H1 (cell line): ENCODE results near the gene OXA1L. TPM values are rescaled to one million over a fixed set of nuclear protein-coding genes. Genes with fewer than 3 reads are reported as not detected.

Source experiments
- ASH2L ChIP-seq: fragments of 200-600, 300-600 bp; sonication (generic); IDR thresholded peaks from one replicate; pipeline ENCODE4 v1.7.1; 2017; ENCODE audit warnings: low read length
- BCL11A ChIP-seq, 2 experiments: IDR thresholded peaks; one replicate each; pipeline ENCODE4 v1.6.1; 2011; ENCODE audit warnings: low read depth in 2 of 2, low read length in 2 of 2, mild to moderate bottlenecking in 2 of 2
- CBX8 ChIP-seq: fragments of 300-800, 300-1000 bp; sonication (generic); IDR thresholded peaks from 2 replicates; pipeline ENCODE4 v1.7.1; 2016; ENCODE audit warnings: low read depth, low read length, borderline replicate concordance
- CHD1 ChIP-seq: IDR thresholded peaks from 2 replicates; pipeline ENCODE4 v1.6.1; 2012; ENCODE audit warnings: low read depth, low read length, improper control_type of control experiment
- CHD2 ChIP-seq: IDR thresholded peaks from 2 replicates; pipeline ENCODE4 v1.6.1; 2012; ENCODE audit warnings: low read length, improper control_type of control experiment
- EGR1 ChIP-seq: IDR thresholded peaks from 2 replicates; pipeline ENCODE4 v1.6.1; 2011; ENCODE audit warnings: low read depth, low read length, borderline replicate concordance
- FOSL1 ChIP-seq: IDR thresholded peaks from 2 replicates; pipeline ENCODE4 v1.6.1; 2011; ENCODE audit warnings: mild to moderate bottlenecking, low read depth, low read length, moderate library complexity; ENCODE audit not compliant: insufficient read depth
- JUN ChIP-seq: IDR thresholded peaks from 2 replicates; pipeline ENCODE4 v1.6.1; 2011; ENCODE audit warnings: low read depth, mild to moderate bottlenecking, improper control_type of control experiment, low read length
- JUND ChIP-seq: IDR thresholded peaks from 2 replicates; pipeline ENCODE4 v1.6.1; 2011; ENCODE audit warnings: mild to moderate bottlenecking, improper control_type of control experiment, low read length
- KDM4A ChIP-seq: IDR thresholded peaks from one replicate; pipeline ENCODE4 v1.7.1; 2012; ENCODE audit warnings: low read depth, mild to moderate bottlenecking, moderate library complexity, low read length, inconsistent platforms; ENCODE audit not compliant: severe bottlenecking
- NRF1 ChIP-seq: IDR thresholded peaks from 2 replicates; pipeline ENCODE4 v1.6.1; 2011; ENCODE audit warnings: mild to moderate bottlenecking, low read depth, low read length, improper control_type of control experiment
- POLR2A ChIP-seq, 2 experiments: IDR thresholded peaks; 1 replicate in 1 of 2; 2 replicates in 1 of 2; pipeline ENCODE4 v1.6.1; 2011; ENCODE audit warnings: low read depth in 2 of 2, low read length in 2 of 2, mild to moderate bottlenecking in 2 of 2; ENCODE audit errors: control extremely low read depth in 1 of 2
- RBBP5 ChIP-seq: IDR thresholded peaks from 2 replicates; pipeline ENCODE4 v1.7.1; 2012; ENCODE audit warnings: low read depth, mild to moderate bottlenecking, inconsistent platforms, low read length, moderate library complexity, borderline replicate concordance
- RFX5 ChIP-seq: IDR thresholded peaks from 2 replicates; pipeline ENCODE4 v1.6.1; 2011; ENCODE audit warnings: low read depth, low read length, improper control_type of control experiment, borderline replicate concordance
- RNF2 ChIP-seq: fragments of 200-900, 300-1000 bp; sonication (generic); IDR thresholded peaks from 2 replicates; pipeline ENCODE4 v1.7.1; 2016; ENCODE audit warnings: borderline replicate concordance, low read depth, mild to moderate bottlenecking, antibody characterized with exemption, low read length; ENCODE audit not compliant: poor library complexity, severe bottlenecking; ENCODE audit errors: missing control alignments
- SAP30 ChIP-seq: fragments of 300-600 bp; sonication (generic); IDR thresholded peaks from 2 replicates; pipeline ENCODE4 v1.7.1; 2012; ENCODE audit warnings: low read length, moderate library complexity, mild to moderate bottlenecking, inconsistent platforms; ENCODE audit not compliant: insufficient read depth, insufficient replicate concordance
- SIRT6 ChIP-seq: IDR thresholded peaks from one replicate; pipeline ENCODE4 v1.7.1; 2012; ENCODE audit warnings: low read length, inconsistent platforms
- SRF ChIP-seq: IDR thresholded peaks from 2 replicates; pipeline ENCODE4 v1.6.1; 2011; ENCODE audit warnings: mild to moderate bottlenecking, low read depth, low read length, moderate library complexity
- TBP ChIP-seq: IDR thresholded peaks from 2 replicates; pipeline ENCODE4 v1.6.1; 2011; ENCODE audit warnings: low read depth, low read length, improper control_type of control experiment
- polyA plus RNA-seq, 7 experiments: library from polyadenylated mRNA; depleted of rRNA in 3 of 7; stranded (reverse) in 5 of 7; unstranded in 2 of 7; fragments of >200 nt in 5 of 7; fragments of 200-250 nt in 2 of 7; gene quantifications; 1 replicate in 5 of 7; 2 replicates in 1 of 7; 4 replicates in 1 of 7; pipeline versions ENCODE4 v1.2.1 to v1.2.3, GENCODE V29; 2011 to 2013; ENCODE audit warnings: missing spikeins in 2 of 7, mixed read lengths in 2 of 7
- total RNA-seq: library from RNA; stranded (reverse); fragmentation: NEBNext Ultra II Directional; extraction: Animal tissue kit (Norgen Biotek cat#: 25700); gene quantifications from 2 replicates; pipeline ENCODE4 v1.2.1, GENCODE V29; 2021

Gene OXA1L
- total and polyA plus RNA-seq, 2 of the 8 experiments (the other 6 are each of a cell fraction or from before 2014, with no cell fraction given), result 125 to 199 TPM

DNA sequence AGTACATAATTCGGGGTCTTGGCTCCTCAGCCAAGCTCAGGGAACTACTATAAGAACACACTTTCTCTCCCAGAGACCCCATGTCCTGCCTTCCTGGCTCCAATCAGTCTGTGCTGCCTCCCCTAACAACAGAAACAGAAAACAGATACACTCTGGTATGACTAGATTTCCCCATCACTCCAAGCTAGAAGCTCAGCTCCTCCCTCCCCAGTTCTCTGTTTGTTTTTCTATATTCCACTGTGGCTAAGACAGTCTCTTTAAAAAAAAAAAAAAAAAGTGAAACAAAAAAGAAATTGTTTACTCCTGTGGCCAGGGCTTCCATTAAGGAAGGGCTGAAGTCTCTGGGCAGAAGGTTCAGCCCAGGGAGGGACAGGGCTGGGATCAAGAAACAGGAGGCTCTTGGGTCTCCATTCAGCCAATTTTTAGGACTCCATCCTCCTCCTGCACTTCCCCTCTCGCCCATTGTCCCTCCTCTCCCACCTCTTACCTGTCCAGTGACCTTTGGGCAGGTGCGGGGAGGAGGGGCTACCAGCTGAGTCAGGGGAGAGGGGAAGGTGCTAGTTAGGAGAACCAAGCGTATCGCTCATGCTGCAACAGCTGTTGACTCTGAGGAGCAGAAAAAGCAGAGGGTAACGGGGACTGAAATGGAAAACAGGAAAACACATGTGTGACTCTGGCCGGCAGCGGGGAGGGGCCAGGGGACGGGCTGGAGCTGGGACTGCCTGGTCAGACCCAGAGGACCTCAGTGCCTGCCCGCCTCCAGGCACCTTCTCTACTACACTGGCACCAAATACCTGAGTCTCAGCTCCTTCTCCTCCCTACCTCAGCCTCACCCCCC lies 52.9 kb downstream of the OXA1L start (continued):
- TF ChIP-seq RBBP5, result peak; percentile 60; the same call in 1 of the 2 replicates
- no peak for TF ChIP-seq CBX8
- no peak for TF ChIP-seq SIRT6
- TF ChIP-seq SAP30, result no peak
- TF ChIP-seq ASH2L, result peak; percentile 53
- TF ChIP-seq POLR2A (IDR thresholded peaks at IDR 0.05; ENCODE audit: control extremely low read depth in 1 of 2, low read depth in 2 of 2, low read length in 2 of 2), result peak in 1 of 2 experiments; percentile 65; a peak in 1 of 3 replicates
- TF ChIP-seq NRF1, result no peak
- TF ChIP-seq RNF2, result no peak
- TF ChIP-seq FOSL1, result no peak
- TF ChIP-seq BCL11A (IDR thresholded peaks at IDR 0.05; ENCODE audit: low read depth in 2 of 2, low read length in 2 of 2), result no peak
- no peak for TF ChIP-seq RFX5
- no peak for TF ChIP-seq CHD1
- no peak for TF ChIP-seq JUND
- TF ChIP-seq JUN, result no peak
- no peak for TF ChIP-seq CHD2
- no peak for TF ChIP-seq SRF
- no peak for TF ChIP-seq KDM4A
- 0 out of 2 replicates have a peak, but pooled peaks have one; percentile 21 for TF ChIP-seq TBP
- no peak for TF ChIP-seq EGR1
- TF ChIP-seq, all 59 proteins: peak for 7
